ENCODE results near the gene PDE1C. TPM values are rescaled to one million over a fixed set of nuclear protein-coding genes. Genes with fewer than 3 reads are reported as not detected.

The PDE1C gene
- total and polyA plus RNA-seq, 5 donors = 23.2 to 94.4 (median 90.1) TPM

GRCh38 chr7:32043688-32044087 is 26.5 kb downstream of the PDE1C start:
- Histone ChIP-seq H3K27me3 (ENCODE audit: control insufficient read depth, insufficient read depth) (no peaks in the 10 kb centered on the region), H3K4me1 (ENCODE audit: control insufficient read depth, insufficient read depth, low read length) (peaks cover 4% of the 10 kb centered on the region), H3K9me3 (ENCODE audit: control insufficient read depth, low read length) (no peaks in the 10 kb centered on the region), H3K27ac (ENCODE audit: low read length) (no peak overlapping the region), H3K4me3 (ENCODE audit: low read length) (no peak overlapping the region)
- intact Hi-C loops (cut with DNase I) = no loop called here
- DNase-seq (no peak), ATAC-seq (no peak)
- 62% methylated on average over 3 of the region's 3 CpGs for WGBS

- DNase-seq (no peak), ATAC-seq (peak; percentile 41 to 50)
- Histone ChIP-seq H3K9me3 (ENCODE audit: control insufficient read depth, low read length) (no peaks in the 10 kb centered on the region), H3K27ac (ENCODE audit: low read length) (peak overlapping the region; percentile 36), H3K4me3 (ENCODE audit: low read length) (no peak overlapping the region), H3K27me3 (ENCODE audit: control insufficient read depth, insufficient read depth) (no peaks in the 10 kb centered on the region), H3K4me1 (ENCODE audit: control insufficient read depth, insufficient read depth, low read length) (peaks cover 2% of the 10 kb centered on the region)
- intact Hi-C loops (cut with DNase I) = no loop called here
- WGBS = 61% methylated on average over 5 of the region's 5 CpGs
Measured at GRCh38 chr7:32042900-32043299, 27.3 kb downstream of the PDE1C start.

- 75% methylated on average over 6 of the region's 6 CpGs for WGBS
- DNase-seq (peak in 1 of 3 donors; percentile 53), ATAC-seq (peak in 1 of 2 donors; percentile 34)
- Histone ChIP-seq H3K4me1 (ENCODE audit: control insufficient read depth, insufficient read depth, low read length) (no peaks in the 10 kb centered on the region), H3K4me3 (ENCODE audit: low read length) (no peak overlapping the region), H3K27ac (ENCODE audit: low read length) (no peak overlapping the region), H3K9me3 (ENCODE audit: control insufficient read depth, low read length) (no peaks in the 10 kb centered on the region), H3K27me3 (ENCODE audit: control insufficient read depth, insufficient read depth) (no peaks in the 10 kb centered on the region)
- intact Hi-C loops (cut with DNase I) = no loop called here
Measured at GRCh38 chr7:32039000-32039756, 31.0 kb downstream of the PDE1C start.

- no peaks in the 10 kb centered on the region for H3K9me3 ChIP-seq (ENCODE audit: control insufficient read depth, low read length)
- no peak for ATAC-seq
- no peak for DNase-seq
- no peaks in the 10 kb centered on the region for H3K27me3 ChIP-seq (ENCODE audit: control insufficient read depth, insufficient read depth)
- H3K4me1 ChIP-seq (ENCODE audit: control insufficient read depth, insufficient read depth, low read length) = peaks cover 2% of the 10 kb centered on the region
- no peak overlapping the region for H3K4me3 ChIP-seq (ENCODE audit: low read length)
- intact Hi-C loops (cut with DNase I) = no loop called here
- H3K27ac ChIP-seq (ENCODE audit: low read length) = no peak overlapping the region
Measured at GRCh38 chr7:32037650-32038198, 32.5 kb downstream of the PDE1C start.

- no peaks in the 10 kb centered on the region for H3K27me3 ChIP-seq (ENCODE audit: control insufficient read depth, insufficient read depth)
- DNase-seq = no peak
- intact Hi-C loops (cut with DNase I) = no loop called here
- ATAC-seq = no peak
- H3K4me1 ChIP-seq (ENCODE audit: control insufficient read depth, insufficient read depth, low read length) = peaks cover 5% of the 10 kb centered on the region
- no peak overlapping the region for H3K27ac ChIP-seq (ENCODE audit: low read length)
- 62% methylated on average over 2 of the region's 2 CpGs for WGBS
- no peaks in the 10 kb centered on the region for H3K9me3 ChIP-seq (ENCODE audit: control insufficient read depth, low read length)
- no peak overlapping the region for H3K4me3 ChIP-seq (ENCODE audit: low read length)
Measured at GRCh38 chr7:32036557-32036956, 33.6 kb downstream of the PDE1C start.

- Histone ChIP-seq H3K27ac (ENCODE audit: low read length) (no peak overlapping the region), H3K9me3 (ENCODE audit: control insufficient read depth, low read length) (no peaks in the 10 kb centered on the region), H3K4me1 (ENCODE audit: control insufficient read depth, insufficient read depth, low read length) (peaks cover 6% of the 10 kb centered on the region), H3K4me3 (ENCODE audit: low read length) (no peak overlapping the region), H3K27me3 (ENCODE audit: control insufficient read depth, insufficient read depth) (no peaks in the 10 kb centered on the region)
- intact Hi-C loops (cut with DNase I) = no loop called here
- ATAC-seq (no peak), DNase-seq (no peak)
- 90% methylated on average over 2 of the region's 2 CpGs for WGBS
Measured at GRCh38 chr7:32034052-32034451, 36.2 kb downstream of the PDE1C start.

- Histone ChIP-seq H3K4me1 (ENCODE audit: control insufficient read depth, insufficient read depth, low read length) (peaks cover 6% of the 10 kb centered on the region), H3K4me3 (ENCODE audit: low read length) (no peak overlapping the region), H3K9me3 (ENCODE audit: control insufficient read depth, low read length) (no peaks in the 10 kb centered on the region), H3K27ac (ENCODE audit: low read length) (peak overlapping the region; percentile 42), H3K27me3 (ENCODE audit: control insufficient read depth, insufficient read depth) (no peaks in the 10 kb centered on the region)
- intact Hi-C loops (cut with DNase I) = no loop called here
- DNase-seq (no peak), ATAC-seq (no peak)
- 79% methylated on average over 3 of the region's 3 CpGs for WGBS
Measured at GRCh38 chr7:32033006-32033405, 37.2 kb downstream of the PDE1C start.

- ATAC-seq = peak; percentile 49 to 60
- H3K27ac ChIP-seq (ENCODE audit: low read length) = peak overlapping the region; percentile 9
Measured at GRCh38 chr7:32032211-32032610, 38.0 kb downstream of the PDE1C start.

GRCh38 chr7:32030904-32031692 is 39.1 kb downstream of the PDE1C start:
- peaks cover 6% of the 10 kb centered on the region for H3K4me1 ChIP-seq (ENCODE audit: control insufficient read depth, insufficient read depth, low read length)
- no peaks in the 10 kb centered on the region for H3K27me3 ChIP-seq (ENCODE audit: control insufficient read depth, insufficient read depth)
- DNase-seq (no peak), ATAC-seq (peak; percentile 48 to 54)
- 55% methylated on average over 3 of the region's 3 CpGs for WGBS
- H3K4me3 ChIP-seq (ENCODE audit: low read length) = no peak overlapping the region
- intact Hi-C loops (cut with DNase I) = no loop called here
- peak overlapping the region; percentile 9 for H3K27ac ChIP-seq (ENCODE audit: low read length)
- no peaks in the 10 kb centered on the region for H3K9me3 ChIP-seq (ENCODE audit: control insufficient read depth, low read length)

More at GRCh38 chr7:32032211-32032610, 38.0 kb downstream of the PDE1C start:
- DNase-seq = no peak
- intact Hi-C loops (cut with DNase I) = no loop called here
- Histone ChIP-seq H3K4me1 (ENCODE audit: control insufficient read depth, insufficient read depth, low read length) (peaks cover 6% of the 10 kb centered on the region), H3K27me3 (ENCODE audit: control insufficient read depth, insufficient read depth) (no peaks in the 10 kb centered on the region), H3K9me3 (ENCODE audit: control insufficient read depth, low read length) (no peaks in the 10 kb centered on the region), H3K4me3 (ENCODE audit: low read length) (no peak overlapping the region)
- 65% methylated on average over 4 of the region's 4 CpGs for WGBS

GRCh38 chr7:32026083-32026425 is 44.2 kb downstream of the PDE1C start:
- no peak for ATAC-seq
- WGBS = 88% methylated on average over 5 of the region's 5 CpGs
- no peaks in the 10 kb centered on the region for H3K4me1 ChIP-seq (ENCODE audit: control insufficient read depth, insufficient read depth, low read length)
- no peak overlapping the region for H3K4me3 ChIP-seq (ENCODE audit: low read length)
- DNase-seq = no peak
- no peaks in the 10 kb centered on the region for H3K27me3 ChIP-seq (ENCODE audit: control insufficient read depth, insufficient read depth)
- intact Hi-C loops (cut with DNase I) = no loop called here
- H3K9me3 ChIP-seq (ENCODE audit: control insufficient read depth, low read length) = no peaks in the 10 kb centered on the region
- H3K27ac ChIP-seq (ENCODE audit: low read length) = no peak overlapping the region

- no peak overlapping the region for H3K27ac ChIP-seq (ENCODE audit: low read length)
- ATAC-seq (no peak), DNase-seq (no peak)
- no peaks in the 10 kb centered on the region for H3K27me3 ChIP-seq (ENCODE audit: control insufficient read depth, insufficient read depth)
- H3K4me3 ChIP-seq (ENCODE audit: low read length) = no peak overlapping the region
- intact Hi-C loops (cut with DNase I) = no loop called here
- H3K4me1 ChIP-seq (ENCODE audit: control insufficient read depth, insufficient read depth, low read length) = peaks cover 2% of the 10 kb centered on the region
- 74% methylated on average over 6 of the region's 6 CpGs for WGBS
- H3K9me3 ChIP-seq (ENCODE audit: control insufficient read depth, low read length) = no peaks in the 10 kb centered on the region
Measured at GRCh38 chr7:32025381-32026082, 44.7 kb downstream of the PDE1C start.

All from right cardiac atrium (tissue), 5 donors.